ENCODE results near the gene SLC36A1. TPM values are rescaled to one million over a fixed set of nuclear protein-coding genes. Genes with fewer than 3 reads are reported as not detected.

SLC36A1 gene
- total RNA-seq, 1 donor from 2014 or later = 14.2 TPM

- no peaks in the 10 kb centered on the region for H3K4me1 Mint-ChIP-seq (ENCODE audit: low read depth)
- H3K27ac Mint-ChIP-seq = no peak overlapping the region
- no peak for TF ChIP-seq CTCF (IDR thresholded peaks at IDR 0.05; ENCODE audit: unreplicated experiment)
- no peak for DNase-seq (ENCODE audit: low spot score, unreplicated experiment)
- no peaks in the 10 kb centered on the region for H3K36me3 Mint-ChIP-seq (ENCODE audit: insufficient read depth)
- H3K27me3 Mint-ChIP-seq = no peaks in the 10 kb centered on the region
- no peak overlapping the region for H3K4me3 Mint-ChIP-seq (ENCODE audit: low read depth)
- H3K9me3 Mint-ChIP-seq (ENCODE audit: low read depth) = no peaks in the 10 kb centered on the region
Measured at GRCh38 chr5:151517122-151517920, 69.9 kb downstream of the SLC36A1 start.

GRCh38 chr5:151520294-151520693 is 72.9 kb downstream of the SLC36A1 start:
- TF ChIP-seq CTCF (IDR thresholded peaks at IDR 0.05; ENCODE audit: unreplicated experiment) = no peak
- no peak overlapping the region for H3K4me3 Mint-ChIP-seq (ENCODE audit: low read depth)
- H3K4me1 Mint-ChIP-seq (ENCODE audit: low read depth) = no peaks in the 10 kb centered on the region
- no peak overlapping the region for H3K27ac Mint-ChIP-seq
- DNase-seq (ENCODE audit: low spot score, unreplicated experiment) = no peak
- no peaks in the 10 kb centered on the region for H3K36me3 Mint-ChIP-seq (ENCODE audit: insufficient read depth)
- H3K27me3 Mint-ChIP-seq = peaks cover 4% of the 10 kb centered on the region
- H3K9me3 Mint-ChIP-seq (ENCODE audit: low read depth) = no peaks in the 10 kb centered on the region

GRCh38 chr5:151522226-151522625 is 74.8 kb downstream of the SLC36A1 start:
- no peaks in the 10 kb centered on the region for H3K9me3 Mint-ChIP-seq (ENCODE audit: low read depth)
- no peak overlapping the region for H3K4me3 Mint-ChIP-seq (ENCODE audit: low read depth)
- H3K4me1 Mint-ChIP-seq (ENCODE audit: low read depth) = no peaks in the 10 kb centered on the region
- peaks cover 4% of the 10 kb centered on the region for H3K27me3 Mint-ChIP-seq
- H3K36me3 Mint-ChIP-seq (ENCODE audit: insufficient read depth) = no peaks in the 10 kb centered on the region
- H3K27ac Mint-ChIP-seq = no peak overlapping the region
- no peak for DNase-seq (ENCODE audit: low spot score, unreplicated experiment)
- TF ChIP-seq CTCF (IDR thresholded peaks at IDR 0.05; ENCODE audit: unreplicated experiment) = no peak

- no peaks in the 10 kb centered on the region for H3K9me3 Mint-ChIP-seq (ENCODE audit: low read depth)
- DNase-seq (ENCODE audit: low spot score, unreplicated experiment) = no peak
- H3K4me3 Mint-ChIP-seq (ENCODE audit: low read depth) = no peak overlapping the region
- H3K27ac Mint-ChIP-seq = no peak overlapping the region
- no peaks in the 10 kb centered on the region for H3K36me3 Mint-ChIP-seq (ENCODE audit: insufficient read depth)
- TF ChIP-seq CTCF (IDR thresholded peaks at IDR 0.05; ENCODE audit: unreplicated experiment) = peak; percentile 44
- no peaks in the 10 kb centered on the region for H3K4me1 Mint-ChIP-seq (ENCODE audit: low read depth)
- peaks cover 4% of the 10 kb centered on the region for H3K27me3 Mint-ChIP-seq
Measured at GRCh38 chr5:151523335-151523734, 75.9 kb downstream of the SLC36A1 start.

GRCh38 chr5:151528153-151528552 is 80.8 kb downstream of the SLC36A1 start:
- no peak for DNase-seq (ENCODE audit: low spot score, unreplicated experiment)
- H3K4me1 Mint-ChIP-seq (ENCODE audit: low read depth) = no peaks in the 10 kb centered on the region
- H3K36me3 Mint-ChIP-seq (ENCODE audit: insufficient read depth) = no peaks in the 10 kb centered on the region
- H3K9me3 Mint-ChIP-seq (ENCODE audit: low read depth) = no peaks in the 10 kb centered on the region
- no peak overlapping the region for H3K27ac Mint-ChIP-seq
- peaks cover 4% of the 10 kb centered on the region for H3K27me3 Mint-ChIP-seq
- TF ChIP-seq CTCF (IDR thresholded peaks at IDR 0.05; ENCODE audit: unreplicated experiment) = no peak
- H3K4me3 Mint-ChIP-seq (ENCODE audit: low read depth) = no peak overlapping the region

Measured in progenitor cell of endocrine pancreas (in vitro differentiated cells).